Stimulated activated CD8-positive, alpha-beta memory T cell treated with anti-CD3 and anti-CD28 coated beads, Interleukin-15, amount 100 ng/mL, for 48 hours (primary cell): Measurements from ENCODE around the gene MCF2L2.
"Not testable (repeated sequence)": the region's sequence is repeated elsewhere in the genome, so short reads cannot be mapped to it uniquely, and the experiment has no call there.

Source experiments
- DNase-seq, 2 donors: peaks; one replicate each; pipeline ENCODE4 v3.0.0-alpha.2; 2020; ENCODE audit warnings: low read depth in 2 of 2

The MCF2L2 gene

DNA sequence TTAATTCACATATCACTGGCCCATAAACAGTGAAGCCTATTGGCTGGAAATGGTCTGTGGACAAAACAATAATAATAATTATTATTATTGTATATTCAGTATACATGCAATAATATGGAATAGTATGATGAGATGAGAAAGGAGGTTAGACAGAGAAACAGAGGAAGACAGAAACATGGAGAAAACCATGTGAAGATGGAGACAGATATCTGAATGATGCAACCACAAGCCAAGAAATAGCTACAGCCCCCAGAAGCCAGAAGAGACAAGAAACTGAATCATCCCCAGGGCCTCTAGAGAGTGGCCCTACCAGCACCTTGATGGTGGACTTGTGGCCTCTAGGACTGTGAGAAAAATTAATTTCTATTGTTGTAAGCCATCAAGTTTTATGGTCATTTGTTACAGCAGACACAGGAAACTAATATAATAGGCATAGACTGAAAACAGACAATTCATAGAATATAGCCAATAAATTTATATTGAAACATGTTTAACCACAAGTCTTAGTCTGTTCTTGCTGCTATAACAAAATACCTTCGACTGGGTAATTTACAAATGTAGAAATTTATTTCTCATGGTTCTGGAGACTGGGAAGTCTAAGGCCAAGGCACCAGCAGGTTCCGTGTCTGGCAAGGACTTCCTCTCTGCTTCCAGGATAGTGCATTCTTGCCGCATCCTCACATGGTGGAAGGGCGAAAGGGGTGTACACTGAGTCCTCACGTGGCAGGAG lies 31.6 kb downstream of the MCF2L2 start:
- DNase-seq, result no peak

DNA sequence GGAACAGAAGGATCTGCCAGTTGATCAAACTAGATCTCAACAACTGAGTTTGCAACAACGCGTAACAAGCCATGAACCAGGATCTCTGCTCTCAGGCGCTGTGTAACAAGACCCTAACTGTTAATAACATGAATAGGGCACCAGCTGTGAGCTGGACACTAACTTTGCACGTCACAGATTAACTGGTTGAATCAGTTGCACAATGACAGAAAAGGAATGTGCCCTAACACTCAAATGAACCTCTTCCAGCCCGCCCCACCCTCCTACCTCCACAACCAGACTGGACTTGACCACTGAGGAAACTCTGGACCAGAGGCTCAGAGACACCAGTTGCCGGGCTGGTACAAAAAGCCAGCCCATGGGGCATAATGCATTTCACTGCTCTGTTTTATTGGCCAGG lies 34.3 kb downstream of the MCF2L2 start:
- no peak for DNase-seq

DNA sequence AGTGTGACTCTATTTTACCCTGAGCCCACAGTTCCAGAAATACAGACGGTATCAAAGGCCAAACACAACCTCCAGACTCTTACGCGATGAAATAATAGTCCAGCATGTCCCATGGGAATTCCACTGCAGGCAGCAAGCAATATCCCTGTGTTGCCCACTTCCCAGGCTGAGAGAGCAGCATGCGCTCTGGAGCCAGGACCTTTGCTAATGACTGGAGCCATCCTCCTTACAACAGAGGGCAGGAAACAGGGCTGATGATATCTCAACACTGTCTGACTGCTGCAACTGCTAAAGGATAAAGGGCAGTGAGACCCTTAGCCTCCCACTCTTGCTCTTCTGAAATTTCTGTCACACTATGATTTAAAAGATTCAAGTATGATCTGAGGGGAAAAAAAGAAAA lies 34.8 kb downstream of the MCF2L2 start:
- DNase-seq, result no peak

DNA sequence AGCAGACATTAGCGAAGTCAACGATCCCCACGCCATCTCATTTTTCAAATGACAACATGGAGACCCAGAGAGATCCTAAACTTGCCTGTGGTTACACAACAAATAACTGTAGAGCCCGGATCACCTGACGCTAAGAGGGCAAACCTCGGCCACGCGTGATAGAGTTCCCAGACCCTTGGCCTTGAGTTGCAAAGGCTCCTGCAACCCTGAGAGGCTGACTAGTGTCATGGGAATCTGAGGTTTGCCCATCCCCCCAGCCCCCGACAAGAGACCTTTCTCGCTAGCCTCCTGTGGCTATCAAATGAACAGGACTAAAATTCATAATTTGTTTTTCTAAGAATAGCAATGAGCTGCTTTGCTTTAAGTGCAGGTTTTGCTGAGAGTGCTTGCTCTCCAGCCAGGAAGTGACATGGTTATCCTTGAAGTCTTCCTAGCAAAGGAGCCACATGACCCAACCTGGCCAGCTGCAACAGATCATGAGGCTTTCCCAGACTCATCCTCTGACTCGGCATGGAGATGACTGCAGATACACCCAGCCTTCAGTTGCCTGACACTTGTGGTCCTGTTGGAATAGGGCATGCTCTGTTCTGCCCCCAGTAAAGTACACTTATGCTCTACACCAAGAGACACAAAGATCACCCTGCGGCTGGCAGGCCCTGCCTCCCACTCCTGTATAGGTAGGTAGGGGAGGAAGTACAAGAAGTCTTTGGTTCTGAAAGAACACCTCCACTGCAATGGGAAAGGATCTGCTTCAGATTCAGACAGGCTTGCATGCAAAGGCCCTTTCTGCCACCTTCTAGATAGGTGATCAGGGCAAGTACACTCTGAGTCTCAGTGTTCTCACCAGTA lies 36.0 kb downstream of the MCF2L2 start:
- no peak for DNase-seq

DNA sequence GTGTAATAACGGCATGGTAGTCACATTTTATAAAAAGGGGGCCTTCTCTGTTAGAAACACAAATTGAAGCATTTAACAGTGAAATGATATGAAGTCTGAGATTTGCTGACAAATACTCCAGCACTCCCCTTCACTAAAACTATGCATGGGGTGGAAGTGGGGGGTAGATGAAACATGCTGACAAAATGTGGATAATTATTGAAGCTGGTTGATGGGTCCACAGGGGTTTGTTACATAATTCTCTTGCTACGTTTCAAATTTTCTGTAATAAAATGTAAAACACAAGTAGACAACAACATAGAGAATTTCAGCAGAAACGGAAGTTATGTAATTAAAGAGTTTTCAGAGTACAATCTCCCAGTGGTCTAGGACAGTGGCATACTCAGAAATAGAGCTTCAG lies 37.0 kb downstream of the MCF2L2 start:
- DNase-seq, result no peak

DNA sequence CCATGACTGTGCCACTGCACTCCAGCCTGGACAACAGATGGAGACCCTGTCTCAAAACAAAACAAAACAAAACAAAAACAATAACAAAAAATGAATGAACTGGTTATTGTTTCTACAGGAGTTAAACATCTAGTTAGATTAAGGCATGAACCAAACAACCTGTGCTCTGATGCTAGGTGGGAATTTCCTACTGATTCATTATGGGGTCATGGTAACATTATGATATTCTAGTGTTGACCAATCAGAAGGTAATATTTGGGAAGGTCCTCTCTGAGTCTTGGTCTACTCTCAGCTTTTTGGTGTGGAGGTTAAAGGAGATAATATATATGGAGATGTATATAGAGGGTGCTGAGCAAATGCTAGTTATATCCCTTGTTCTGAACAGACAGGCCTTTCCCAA lies 37.6 kb downstream of the MCF2L2 start:
- DNase-seq, result no peak

DNA sequence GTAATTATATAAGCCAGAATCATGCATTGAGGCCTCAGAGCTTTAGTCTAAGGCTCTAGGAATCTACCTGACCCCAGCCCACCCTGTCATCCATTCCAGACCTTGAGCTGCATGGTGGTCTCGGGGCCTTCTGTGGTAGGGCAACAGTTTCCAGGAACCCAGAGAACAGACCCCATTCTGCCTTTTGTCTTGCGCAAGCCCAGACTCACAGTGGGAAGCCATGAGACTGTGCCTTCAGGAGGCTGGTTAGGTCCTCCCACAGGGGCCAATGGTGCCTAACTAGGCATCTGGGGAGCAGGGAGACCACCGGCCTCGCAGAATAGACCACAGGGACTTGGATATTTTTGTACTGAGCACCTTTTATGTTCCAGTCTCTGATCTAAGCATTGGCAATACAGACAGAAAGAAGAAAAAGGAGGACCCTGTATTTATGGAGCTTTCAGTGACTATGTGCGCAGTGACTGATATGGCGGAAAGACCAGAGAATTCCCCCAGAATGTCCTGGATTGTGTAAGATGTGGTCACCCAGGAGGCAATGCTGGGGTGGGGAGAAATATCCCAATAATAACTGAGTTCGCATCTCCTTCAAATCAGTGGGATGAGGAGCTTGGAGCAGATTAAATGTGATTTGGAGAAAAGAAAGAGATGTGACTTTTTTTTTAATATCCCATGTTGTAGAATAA lies 40.1 kb downstream of the MCF2L2 start:
- DNase-seq, result no peak

DNA sequence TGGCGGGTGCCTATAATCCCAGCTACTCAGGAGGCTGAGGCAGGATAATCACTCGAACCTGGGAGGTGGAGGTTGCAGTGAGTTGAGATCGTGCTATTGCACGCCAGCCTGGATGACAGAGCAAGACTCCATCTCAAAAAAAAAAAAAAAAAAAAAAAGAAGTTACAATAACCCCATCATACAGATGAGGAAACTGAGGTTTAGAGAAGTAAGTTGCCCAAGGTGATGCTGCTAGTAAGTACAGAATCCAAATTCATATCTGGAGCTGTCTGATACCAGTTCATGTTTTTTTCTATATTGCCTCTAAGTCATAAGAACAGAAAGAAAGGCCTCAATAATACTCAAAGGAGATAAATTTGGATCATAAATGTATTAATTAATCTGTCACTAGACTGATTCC lies 40.6 kb downstream of the MCF2L2 start:
- no peak for DNase-seq

DNA sequence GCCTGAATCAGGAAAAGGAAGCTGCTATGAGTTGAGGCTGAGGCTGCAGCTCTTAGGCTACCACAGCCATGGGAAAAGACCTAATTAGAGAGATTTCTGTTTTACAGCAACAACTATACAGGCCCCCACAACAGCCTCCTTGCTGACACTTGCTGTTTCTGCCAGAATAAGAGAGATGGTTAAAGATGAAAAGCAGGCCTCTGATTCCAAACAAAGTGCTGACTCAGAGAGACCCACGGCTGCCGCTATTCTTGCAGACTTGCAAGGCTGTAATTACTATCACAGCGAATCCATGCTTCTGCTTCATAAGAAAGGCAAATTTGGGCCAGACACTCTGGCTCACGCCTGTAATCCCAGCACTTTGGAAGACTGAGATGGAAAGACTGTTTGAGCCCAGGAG lies 41.8 kb downstream of the MCF2L2 start:
- DNase-seq, result no peak

DNA sequence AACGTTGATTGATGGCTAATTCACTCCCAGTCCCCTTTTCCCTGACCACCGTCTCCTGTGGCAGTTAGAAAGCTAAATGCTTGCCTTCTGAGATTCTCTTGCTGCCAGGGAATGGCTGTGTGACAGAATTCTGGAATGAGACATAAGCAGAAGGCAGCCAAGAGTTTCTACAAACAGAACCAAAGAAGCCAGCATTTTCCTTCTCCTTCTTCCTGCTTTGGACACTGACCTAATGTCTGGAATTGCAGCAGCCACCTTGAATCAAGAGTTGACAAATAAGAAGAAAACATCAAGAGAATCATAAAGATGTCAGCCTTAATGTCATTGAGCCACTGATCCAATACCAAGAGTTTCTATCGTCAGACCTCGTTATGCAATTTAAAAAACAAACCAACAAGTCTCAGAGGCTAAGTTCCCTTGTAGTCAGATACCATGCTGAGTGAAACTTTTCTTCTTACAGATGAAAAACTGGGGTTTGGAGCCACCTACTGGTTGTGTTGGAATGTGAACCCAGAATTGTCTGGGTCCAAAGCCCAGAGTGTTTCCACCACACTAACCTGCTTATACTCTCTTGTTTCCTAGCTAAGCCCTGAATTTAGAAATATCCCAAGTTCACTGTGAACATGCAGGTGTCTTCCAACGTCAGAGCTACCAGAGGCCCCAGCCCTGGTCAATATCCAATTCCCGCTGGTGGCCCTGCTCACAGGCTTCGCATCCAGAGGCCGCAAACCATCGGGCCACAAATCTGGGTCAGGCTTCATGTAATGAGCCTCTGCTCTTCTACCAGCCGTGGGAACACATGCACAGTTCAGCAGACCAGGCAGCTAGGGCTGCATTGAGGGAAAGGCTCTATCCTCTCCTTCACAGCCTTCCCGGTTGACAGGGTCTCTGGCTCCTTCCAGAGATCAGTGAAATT lies 42.5 kb downstream of the MCF2L2 start:
- DNase-seq, result no peak

DNA sequence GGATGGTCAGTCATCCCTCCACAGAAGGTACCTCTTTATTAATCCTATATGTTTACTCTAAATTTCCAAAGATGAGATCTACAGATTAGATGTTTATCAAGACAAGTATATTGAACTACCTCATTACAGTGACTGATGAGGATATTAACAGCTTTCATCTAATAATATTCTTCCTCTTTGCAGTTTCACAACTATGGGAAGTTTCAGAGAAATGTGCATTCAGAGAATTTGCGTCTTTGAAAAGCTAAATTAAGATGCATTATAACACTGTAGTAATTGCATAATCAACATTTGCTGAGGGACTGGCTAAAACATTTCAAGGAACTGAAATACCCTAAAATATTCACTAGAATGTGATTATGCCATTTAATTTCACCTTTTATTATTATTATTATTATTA lies 46.7 kb downstream of the MCF2L2 start:
- no peak for DNase-seq

DNA sequence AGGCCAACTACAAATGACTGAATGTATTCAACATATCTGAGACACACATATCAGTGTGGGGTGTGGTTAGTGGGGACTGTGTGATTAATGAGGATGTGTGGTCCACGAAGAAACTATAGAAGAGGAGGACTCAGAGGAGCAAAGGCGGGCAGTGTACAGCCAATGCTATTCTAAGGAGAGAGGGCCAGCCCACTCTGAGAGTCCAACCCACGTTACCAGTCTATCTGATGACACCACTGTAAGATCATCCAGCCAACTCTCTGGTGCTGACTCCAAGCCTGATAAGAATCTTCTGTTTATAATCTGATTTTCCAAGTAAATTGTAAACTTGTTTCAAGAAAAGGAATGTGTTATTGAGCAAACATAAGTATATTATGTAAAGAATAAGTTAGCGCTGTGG lies 47.2 kb downstream of the MCF2L2 start:
- no peak for DNase-seq

DNA sequence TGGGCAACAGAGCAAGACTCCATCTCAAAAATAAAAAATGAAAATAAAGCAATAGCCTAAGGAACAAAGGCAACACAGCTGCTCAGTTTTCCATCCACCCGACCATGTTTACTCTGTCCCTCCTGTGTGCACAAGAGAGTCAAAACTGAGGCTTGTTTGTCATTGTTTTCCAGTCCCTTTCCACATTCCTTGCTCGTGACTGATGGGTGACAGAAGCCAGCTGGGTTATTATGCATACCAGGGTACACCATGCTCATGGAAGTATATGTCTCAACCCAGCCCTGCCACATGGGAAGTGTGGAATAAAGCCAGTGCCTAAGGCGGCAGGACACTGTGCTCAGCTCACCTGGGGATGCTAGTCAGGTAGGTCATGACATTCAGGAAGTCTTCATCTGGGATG lies 49.5 kb downstream of the MCF2L2 start:
- DNase-seq, result no peak

DNA sequence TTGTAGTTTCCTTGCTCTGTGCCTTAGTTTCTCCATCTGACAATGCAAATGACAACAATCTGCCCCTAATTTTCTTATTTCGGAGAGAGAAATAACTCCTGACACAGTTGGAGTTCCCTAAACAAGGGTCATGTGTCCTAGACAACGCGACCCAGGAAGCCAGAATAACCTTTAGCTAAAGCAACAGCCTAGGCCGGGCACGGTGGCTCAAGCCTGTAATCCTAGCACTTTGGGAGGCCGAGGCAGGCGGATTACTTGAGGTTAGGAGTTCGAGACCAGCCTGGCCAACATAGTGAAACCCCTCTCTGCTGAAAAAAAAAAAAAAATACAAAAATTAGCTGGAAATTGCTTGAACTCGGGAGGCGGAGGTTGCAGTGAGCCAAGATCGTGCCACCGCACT lies 49.9 kb downstream of the MCF2L2 start:
- DNase-seq, result no peak

DNA sequence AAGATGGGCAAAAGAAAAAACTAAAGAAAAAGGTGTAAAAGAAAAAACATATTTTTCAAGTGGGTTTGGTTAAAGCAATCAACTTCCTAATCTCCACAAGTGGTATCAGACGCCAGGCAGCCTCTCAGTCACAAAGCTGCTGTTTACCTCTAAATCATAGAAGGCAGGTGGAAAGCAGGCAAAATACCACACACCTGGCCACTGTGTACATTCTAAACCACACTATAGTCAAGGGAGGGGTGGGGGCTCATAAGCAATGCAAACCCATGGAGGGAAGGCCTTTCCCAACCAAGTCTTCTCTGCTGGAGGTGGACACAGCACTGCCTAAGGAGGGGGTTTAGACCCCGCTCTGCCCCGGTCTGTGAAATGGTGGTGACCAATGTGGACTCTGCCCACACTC lies 50.4 kb downstream of the MCF2L2 start:
- DNase-seq, result no peak

DNA sequence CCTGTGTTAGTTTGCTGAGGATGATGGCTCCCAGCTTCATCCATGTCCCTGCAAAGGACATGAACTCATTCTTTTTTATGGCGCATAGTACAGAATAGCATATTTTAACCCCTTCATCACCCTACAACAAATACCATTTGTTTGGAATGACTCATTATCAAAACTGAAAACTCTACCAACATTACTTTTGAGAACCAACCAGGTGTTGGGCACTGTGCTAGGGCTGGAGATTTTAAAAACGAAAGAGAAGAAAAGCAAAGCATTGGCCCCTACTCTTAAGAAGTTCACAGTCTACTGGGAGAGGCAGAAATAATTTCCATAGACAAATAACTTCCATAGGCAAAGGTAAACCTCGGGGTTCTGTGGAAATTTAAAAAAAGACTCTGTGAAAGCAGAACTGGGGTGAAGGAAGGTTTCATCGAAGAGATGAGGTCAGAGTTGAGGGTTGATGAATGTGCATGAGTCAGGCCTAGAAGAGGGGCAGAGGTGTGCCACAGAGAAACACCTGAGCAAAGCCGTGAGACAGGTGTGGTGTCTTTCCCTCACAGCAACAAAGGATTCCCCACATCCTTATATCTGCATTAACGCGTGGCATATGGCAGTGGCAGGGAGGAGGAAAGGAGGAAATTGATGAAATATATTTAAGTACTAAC lies 51.0 kb downstream of the MCF2L2 start:
- DNase-seq, result no peak

DNA sequence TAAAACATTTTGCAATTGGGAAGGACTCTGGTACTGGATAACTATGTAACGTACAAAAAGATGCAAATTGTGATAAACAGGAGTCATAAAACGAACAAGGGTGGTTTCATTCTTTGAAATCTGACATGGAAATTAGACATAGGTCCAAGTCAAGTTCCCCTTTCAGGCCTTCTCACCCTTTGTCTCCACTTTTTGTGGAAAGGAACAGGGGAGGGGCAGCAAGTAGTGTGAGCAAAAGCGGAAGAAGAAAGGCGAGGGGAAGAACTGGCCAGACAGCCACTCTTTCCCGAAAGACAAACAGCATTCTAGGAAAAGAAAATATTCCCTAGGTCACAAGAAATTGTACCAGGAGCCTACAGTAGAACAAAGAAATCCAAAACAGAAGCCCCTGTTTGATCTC lies 52.6 kb downstream of the MCF2L2 start:
- no peak for DNase-seq

DNA sequence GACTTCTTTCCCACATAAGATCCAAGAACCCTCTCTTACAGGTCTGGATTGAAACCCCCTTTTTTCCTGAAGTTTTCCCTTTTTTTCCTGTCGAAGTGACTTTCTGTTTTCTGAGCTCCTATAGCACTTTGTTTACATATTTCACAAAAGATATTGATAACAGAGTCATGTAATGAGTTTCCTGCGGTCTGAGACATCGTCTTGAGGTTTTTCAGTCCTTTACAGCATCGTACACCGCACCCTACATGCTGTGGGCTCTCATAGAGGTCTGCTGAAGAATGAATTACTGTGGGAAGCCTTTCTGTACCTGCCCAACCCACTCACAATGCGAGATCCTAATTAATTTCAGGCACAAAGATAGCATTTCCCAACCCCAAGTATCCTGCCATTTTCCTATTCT lies 53.1 kb downstream of the MCF2L2 start:
- no peak for DNase-seq

DNA sequence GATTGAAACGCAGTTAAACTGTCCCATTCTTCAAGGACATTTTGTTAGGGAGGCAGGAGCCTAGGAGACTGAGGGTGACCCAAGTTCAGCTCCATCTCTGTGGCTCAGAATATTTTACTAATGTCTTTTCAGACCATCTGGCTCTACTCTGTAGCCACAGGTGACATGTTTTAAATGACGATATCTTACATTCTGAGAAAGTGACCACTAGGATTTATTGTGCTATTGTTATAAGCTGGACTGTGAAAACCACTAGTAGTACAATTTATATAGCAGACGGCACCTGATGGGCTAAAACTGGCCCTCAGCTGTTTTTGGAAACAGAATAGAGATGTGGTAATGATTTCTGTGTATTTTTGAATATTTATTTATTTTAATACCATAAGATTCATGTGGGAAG lies 55.5 kb downstream of the MCF2L2 start:
- DNase-seq, result no peak

DNA sequence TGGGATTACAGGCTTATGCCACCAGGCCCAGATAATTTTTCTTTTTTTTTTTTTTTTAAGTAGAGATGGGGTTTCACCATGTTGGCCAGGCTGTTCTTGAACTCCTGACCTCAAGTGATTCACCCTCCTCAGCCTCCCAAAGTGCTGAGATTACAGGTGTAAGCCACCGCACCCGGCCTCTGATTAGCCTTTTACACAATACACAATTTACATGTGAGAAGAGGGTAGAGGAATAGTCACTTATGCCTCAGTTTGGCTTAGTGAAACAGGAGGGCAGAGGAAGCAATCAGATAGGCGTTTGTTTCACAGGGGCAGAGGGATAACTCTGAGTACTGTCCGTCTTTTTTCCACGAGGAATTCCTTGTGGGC lies 56.8 kb downstream of the MCF2L2 start:
- not testable (repeated sequence) for DNase-seq

DNA sequence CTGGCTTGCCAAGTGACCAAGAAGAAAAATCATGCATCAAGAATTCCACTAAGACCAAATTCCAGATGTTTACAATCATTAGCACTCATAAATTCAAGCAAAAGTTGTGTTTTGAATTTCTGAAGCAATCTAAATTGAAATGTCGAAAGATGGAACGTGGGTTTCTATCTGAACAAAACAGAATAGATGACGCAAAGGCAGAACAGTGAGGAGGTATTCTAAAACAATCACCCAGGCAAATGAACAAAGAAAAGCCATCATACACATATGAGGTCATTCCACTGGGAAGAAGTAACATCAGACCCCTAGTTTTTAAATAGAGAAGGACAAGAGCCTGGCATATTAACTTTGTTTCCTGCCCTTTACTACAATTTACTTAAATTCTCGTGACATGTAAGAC lies 58.0 kb downstream of the MCF2L2 start:
- no peak for DNase-seq
